Measurements from ENCODE around the gene SLC1A2.
"Not testable (repeated sequence)": the region's sequence is repeated elsewhere in the genome, so short reads cannot be mapped to it uniquely, and the experiment has no call there.

Gene SLC1A2

DNA sequence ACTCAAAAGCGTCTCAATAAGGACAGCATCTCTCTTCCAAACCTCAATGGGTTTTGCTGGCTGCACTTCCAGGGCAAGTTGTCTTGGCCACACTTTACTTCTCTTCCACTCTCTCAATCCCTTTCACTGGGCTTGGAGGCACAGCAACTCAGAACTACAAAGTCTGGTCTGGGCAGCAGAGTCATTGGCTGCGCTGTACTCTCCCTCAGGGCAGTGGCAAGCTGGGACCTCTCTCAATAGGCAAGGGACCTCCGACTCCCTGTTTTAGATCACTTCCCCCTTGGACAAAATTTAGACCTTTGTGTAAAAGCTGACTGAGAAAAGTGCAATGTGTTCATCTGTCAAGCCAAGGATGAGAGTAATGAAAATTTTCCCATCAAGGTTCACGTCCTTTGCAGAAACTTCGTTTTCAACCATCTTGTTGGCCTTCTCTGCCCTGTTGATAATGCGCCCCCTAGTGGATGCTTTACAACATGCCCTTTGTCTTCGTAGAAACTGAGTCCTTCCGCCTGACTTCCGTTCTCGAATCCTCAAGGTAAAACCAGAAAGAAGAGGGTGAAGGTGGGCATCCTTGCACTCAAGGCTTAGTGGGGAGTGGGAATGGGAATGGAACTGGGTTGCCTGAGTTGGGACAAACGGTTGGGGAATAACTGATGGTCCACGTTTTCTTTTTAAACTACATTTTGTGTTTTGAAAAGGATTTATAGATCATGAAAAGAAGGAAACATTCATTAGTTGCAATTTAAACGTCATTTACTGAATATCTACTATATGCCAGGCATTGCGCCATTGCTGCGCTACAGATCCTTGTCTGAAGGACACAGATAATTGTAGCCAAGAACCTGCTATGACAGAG, 181.3 kb downstream of the SLC1A2 start:
- DNase-seq = peak; percentile 76

DNA sequence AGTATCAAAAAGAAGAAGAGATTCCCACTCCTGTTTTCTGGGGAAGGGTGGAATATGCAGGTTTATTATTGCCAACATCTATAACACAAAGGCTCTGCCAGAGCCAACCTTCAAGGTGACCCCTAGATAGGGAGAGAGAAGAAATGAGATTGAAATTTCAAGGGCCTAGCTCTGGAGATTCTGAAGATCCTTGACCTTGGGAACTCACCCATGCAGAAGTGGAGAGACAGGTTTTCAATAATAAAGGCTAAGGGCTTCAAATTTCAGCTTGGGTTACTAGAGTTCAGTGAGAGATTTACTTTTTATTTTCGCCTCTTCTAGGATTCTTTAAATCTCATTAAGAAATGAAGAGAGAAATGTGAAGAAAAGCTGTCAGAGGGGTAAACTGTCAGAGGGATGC, 182.0 kb downstream of the SLC1A2 start:
- DNase-seq = no peak

- DNase-seq = no peak
Measured at GRCh38 chr11:35236667-35237003, 182.7 kb downstream of the SLC1A2 start.

- peak; percentile 84 for DNase-seq
Measured at GRCh38 chr11:35235936-35236666, 183.3 kb downstream of the SLC1A2 start.

DNA sequence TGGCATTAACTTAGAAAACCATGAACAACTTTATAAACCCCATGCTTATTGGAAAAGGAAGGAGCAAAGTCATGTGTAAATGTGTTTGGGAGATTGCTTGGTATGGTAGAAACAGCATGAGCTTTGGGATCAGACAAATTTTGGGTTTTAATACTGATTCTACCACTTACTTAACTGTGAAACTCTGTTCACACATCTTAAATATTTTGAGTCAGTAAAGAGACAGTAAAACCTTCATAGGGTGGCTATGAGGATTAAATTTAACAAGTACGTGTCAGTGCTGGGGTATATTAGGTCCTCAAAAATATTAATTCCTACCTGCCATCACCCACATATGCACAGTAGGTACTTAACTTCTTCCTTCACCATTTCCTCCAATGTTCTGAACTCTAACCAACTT, 183.9 kb downstream of the SLC1A2 start:
- DNase-seq = no peak

DNA sequence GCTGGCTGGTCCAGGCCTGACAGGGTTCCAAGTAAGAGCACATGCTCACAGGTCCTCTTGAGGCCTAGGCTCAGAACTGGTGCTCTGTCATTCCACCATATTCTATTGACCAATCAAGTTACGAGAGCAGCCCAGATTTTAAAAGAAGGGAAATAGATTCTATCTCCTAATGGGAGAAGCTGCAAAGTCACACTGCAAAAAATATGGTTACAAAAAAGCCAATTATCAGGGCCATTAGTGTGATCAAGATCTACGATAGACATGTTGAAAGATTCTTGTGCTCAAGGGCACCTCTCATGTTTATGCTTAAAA, 184.2 kb downstream of the SLC1A2 start:
- DNase-seq = no peak

GRCh38 chr11:35234460-35235156, 184.8 kb downstream of the SLC1A2 start:
- no peak for DNase-seq

DNA sequence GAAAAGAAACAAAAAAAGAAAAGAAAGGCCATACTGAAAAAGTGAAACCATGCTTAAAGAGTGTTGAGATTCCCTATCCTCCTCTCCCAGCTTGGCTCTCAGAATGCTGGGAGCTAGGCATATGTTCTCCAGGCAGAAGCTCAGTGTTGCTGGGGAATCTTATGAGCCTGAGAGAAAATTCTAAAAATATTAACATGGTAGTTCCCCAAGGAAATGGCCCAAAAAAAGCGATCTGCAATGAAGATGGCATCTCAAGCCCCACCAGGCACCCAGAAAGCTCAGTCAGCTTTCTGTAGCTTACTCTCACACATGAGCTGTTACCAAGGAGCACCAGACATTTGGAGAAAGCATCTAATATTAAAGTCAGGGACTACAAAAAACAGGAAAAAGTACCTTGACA, 185.8 kb downstream of the SLC1A2 start:
- DNase-seq = no peak

GRCh38 chr11:35232891-35233330, 186.4 kb downstream of the SLC1A2 start:
- no peak for DNase-seq

GRCh38 chr11:35231076-35231860, 188.1 kb downstream of the SLC1A2 start:
- DNase-seq = no peak

DNA sequence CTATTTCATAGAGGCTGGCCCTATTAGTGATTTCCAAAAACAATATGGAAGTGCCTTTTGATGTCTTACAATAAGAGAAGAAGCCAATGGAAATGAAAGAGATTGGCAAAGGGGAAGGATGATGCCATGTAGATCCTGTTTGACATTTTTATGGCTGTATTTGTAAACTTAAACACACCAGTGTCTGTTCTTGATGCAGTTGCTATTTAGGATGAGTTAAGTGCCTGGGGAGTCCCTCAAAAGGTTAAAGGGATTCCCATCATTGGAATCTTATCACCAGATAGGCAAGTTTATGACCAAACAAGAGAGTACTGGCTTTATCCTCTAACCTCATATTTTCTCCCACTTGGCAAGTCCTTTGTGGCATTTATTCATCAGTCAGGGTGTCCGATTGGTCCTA, 189.0 kb downstream of the SLC1A2 start:
- no peak for DNase-seq

GRCh38 chr11:35228328-35228725, 191.0 kb downstream of the SLC1A2 start:
- no peak for DNase-seq

DNA sequence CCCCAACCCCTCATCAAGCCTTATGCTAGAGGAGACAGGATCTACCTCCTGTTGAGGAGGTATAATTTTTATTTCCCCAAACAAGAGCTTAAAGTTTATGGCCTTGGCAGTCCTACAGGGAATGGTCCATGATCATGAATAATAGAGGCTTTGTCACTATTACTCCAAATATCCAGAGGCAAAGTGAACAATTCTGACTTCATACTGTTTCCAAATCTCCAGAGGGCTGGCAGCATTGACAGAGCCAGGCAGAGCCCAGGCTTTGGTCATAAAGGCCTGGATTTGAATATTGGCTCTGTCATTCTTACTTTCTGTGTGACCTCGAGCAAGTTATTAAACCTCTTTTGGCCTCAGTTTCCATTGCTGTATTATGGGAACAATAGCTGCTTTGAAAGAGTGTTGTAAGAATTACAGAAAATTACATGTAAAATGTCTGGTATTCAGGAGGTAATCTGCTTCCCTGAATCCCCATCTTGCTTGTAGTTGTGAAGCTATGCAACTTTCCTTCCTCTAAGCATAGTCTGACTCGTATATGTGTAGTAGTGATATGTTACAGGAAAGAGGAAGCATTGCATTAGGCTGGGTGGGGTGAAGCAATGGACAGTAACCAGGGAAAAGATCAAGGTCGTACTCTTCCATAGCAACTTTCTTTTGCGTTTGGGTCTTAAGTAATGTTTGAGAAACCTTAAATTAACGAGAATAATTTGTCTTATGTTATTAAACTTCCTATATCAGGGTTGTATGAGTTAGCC, 191.6 kb downstream of the SLC1A2 start:
- no peak for DNase-seq

GRCh38 chr11:35226756-35227155, 192.6 kb downstream of the SLC1A2 start:
- DNase-seq = not testable (repeated sequence)

DNA sequence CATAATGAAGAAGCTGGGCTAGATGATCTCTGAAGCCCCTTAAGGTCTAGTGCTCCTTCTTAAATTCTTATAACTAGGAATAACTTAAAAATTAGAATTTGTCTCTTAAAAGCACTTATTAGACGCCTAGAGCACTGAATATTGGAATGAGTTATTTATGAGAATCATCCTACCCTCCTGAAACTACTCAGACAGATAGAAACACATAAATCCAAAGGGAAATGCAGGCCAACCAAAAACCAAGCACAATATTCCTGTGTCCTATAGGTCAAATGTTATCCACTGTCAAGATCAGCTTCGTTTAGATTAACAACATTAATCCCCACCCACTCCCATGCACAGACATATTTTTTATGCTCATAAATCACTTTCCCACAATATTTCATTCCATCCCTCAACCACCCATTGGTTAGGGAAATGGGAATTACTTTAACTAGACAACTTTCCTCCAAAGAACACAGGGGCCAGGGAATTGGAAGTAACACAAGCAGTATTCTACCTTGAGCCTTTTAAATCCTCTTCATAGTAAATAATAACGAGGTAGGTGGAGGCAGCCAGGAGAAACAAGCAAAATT, 193.3 kb downstream of the SLC1A2 start:
- DNase-seq = no peak

DNA sequence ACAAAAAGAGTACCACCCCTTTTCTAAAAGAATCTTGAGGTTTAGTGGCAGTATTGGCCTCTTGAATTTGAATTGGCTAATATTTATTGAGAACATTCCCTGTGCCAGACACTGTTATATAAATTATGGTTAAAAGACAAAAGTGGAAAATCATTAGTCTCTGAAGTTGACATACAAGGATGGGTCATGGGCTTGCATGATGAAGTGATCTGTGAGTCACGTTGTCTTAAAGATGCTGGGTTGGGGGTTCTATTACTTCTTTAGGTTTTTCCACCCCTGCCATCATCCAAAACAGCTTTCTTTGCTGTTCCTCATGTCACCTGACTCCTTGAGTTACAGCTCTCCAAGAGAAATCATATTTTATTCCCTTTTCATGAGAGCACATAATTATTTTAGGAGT, 195.4 kb downstream of the SLC1A2 start:
- DNase-seq = no peak

GRCh38 chr11:35223371-35223796, 196.0 kb downstream of the SLC1A2 start:
- no peak for DNase-seq

DNA sequence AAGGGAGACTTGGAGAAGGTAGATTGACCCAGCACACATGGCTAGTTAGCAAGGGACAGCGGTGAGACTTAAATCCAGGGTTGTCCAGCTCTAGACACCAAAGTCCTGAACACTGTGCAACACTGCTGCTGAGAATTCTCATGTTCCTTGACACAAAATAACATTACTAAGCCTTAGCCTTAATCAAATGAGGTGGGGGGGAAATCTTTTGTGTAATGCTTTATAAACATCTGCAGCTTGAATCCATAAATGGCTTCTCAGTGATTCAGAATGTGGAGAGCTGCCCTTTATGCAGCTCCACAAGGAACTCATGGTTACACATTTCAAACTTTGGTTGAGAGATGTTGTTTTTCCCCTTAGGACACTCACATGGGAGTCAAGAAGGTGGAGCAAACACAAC, 200.4 kb downstream of the SLC1A2 start:
- DNase-seq = no peak

- peak; percentile 57 for DNase-seq
Measured at GRCh38 chr11:35216962-35217678, 202.2 kb downstream of the SLC1A2 start.

- no peak for DNase-seq
Measured at GRCh38 chr11:35215945-35216344, 203.4 kb downstream of the SLC1A2 start.

GRCh38 chr11:35214792-35215193, 204.6 kb downstream of the SLC1A2 start:
- DNase-seq = peak; percentile 33

Data from CD4-positive, alpha-beta T cell treated with Interleukin-21 for 1 hour (primary cell).